K562 (cell line): Measurements from ENCODE around the gene FAF2.

Experiments
- ATF2 ChIP-seq: sonication (generic); formaldehyde crosslinking; IDR thresholded peaks from 2 replicates; pipeline ENCODE4 v1.8.1; 2022; ENCODE audit warnings: missing genetic modification reagents
- ATF6 ChIP-seq: sonication (generic); formaldehyde crosslinking; IDR thresholded peaks from 2 replicates; pipeline ENCODE4 v1.4.0; 2020; ENCODE audit warnings: mild to moderate bottlenecking, missing genetic modification reagents
- CBX1 ChIP-seq: sonication (generic); IDR thresholded peaks from 2 replicates; pipeline ENCODE4 v1.6.1; 2016; ENCODE audit warnings: antibody characterized with exemption, low read depth, mild to moderate bottlenecking
- CTCF ChIP-seq, 3 experiments: IDR thresholded peaks in 2 of 3; conservative IDR thresholded peaks in 1 of 3; 2 replicates each; pipeline ENCODE4 v1.5.1; 2011 to 2012; ENCODE audit warnings: low read length in 3 of 3, mild to moderate bottlenecking in 3 of 3, control low read depth in 2 of 3, improper control_type of control experiment in 1 of 3, inconsistent platforms in 1 of 3, low read depth in 1 of 3, mixed read lengths in 1 of 3, moderate library complexity in 1 of 3; ENCODE audit not compliant: insufficient read depth in 2 of 3
- ELK1 ChIP-seq: sonication (generic); formaldehyde crosslinking; IDR thresholded peaks from 2 replicates; pipeline ENCODE4 v1.8.1; 2022; ENCODE audit warnings: missing genetic modification reagents
- HNRNPH1 ChIP-seq: fragments of 200-400 bp; formaldehyde crosslinking; optimal IDR thresholded peaks from 2 replicates; pipeline ENCODE3; 2017; ENCODE audit warnings: low read depth, mild to moderate bottlenecking, low read length, moderate library complexity
- SRF ChIP-seq, 2 experiments: fragments of 250-450, 450-650 bp in 1 of 2; sonication (Bioruptor Pico) in 1 of 2; sonication (generic) in 1 of 2; formaldehyde crosslinking; IDR thresholded peaks; 2 replicates each; pipeline versions ENCODE4 v1.5.0 to v1.5.1; 2020 to 2022; ENCODE audit warnings: mild to moderate bottlenecking in 1 of 2, missing genetic modification reagents in 1 of 2
- SRSF1 ChIP-seq: fragments of 200-400 bp; formaldehyde crosslinking; IDR thresholded peaks from 2 replicates; pipeline ENCODE4 v1.6.1; 2017; ENCODE audit warnings: mild to moderate bottlenecking, low read depth, low read length, moderate library complexity
- TAF1 ChIP-seq: IDR thresholded peaks from 2 replicates; pipeline ENCODE4 v1.6.1; 2011; ENCODE audit warnings: mild to moderate bottlenecking, low read length, moderate library complexity; ENCODE audit not compliant: insufficient read depth, control insufficient read depth, severe bottlenecking; ENCODE audit errors: extremely low read depth
- ZBTB26 ChIP-seq: fragments of 450-650 bp; formaldehyde crosslinking; IDR thresholded peaks from 2 replicates; pipeline ENCODE4 v1.4.0; 2022; ENCODE audit warnings: missing genetic modification characterization
- ZNF174 ChIP-seq: fragments of 250-450 bp; sonication (Bioruptor Pico); IDR thresholded peaks from 2 replicates; pipeline ENCODE4 v1.4.0; 2020; ENCODE audit warnings: mild to moderate bottlenecking
- ZNF41 ChIP-seq: fragments of 250-450 bp; sonication (Bioruptor Pico); conservative IDR thresholded peaks from 2 replicates; pipeline ENCODE4 v1.4.0; 2020; ENCODE audit warnings: mild to moderate bottlenecking
- ZNF449 ChIP-seq: fragments of 250-450 bp; sonication (Bioruptor Pico); IDR thresholded peaks from 2 replicates; pipeline ENCODE4 v1.8.0; 2022; ENCODE audit warnings: moderate library complexity, mild to moderate bottlenecking, inconsistent platforms
- ZNF77 ChIP-seq: fragments of 250-450 bp; sonication (Bioruptor Pico); IDR thresholded peaks from 2 replicates; pipeline ENCODE4 v1.5.0; 2020

- TF ChIP-seq ATF2 (no peak), ATF6 (CRISPR knock-in tag) (no peak), ZBTB26 (CRISPR knock-in tag) (no peak), CTCF (IDR thresholded peaks at IDR 0.05 in 2 of 3, conservative IDR thresholded peaks at IDR 0.05 in 1 of 3; ENCODE audit: insufficient read depth in 2 of 3, low read depth in 1 of 3, low read length in 3 of 3) (no peak), ELK1 (CRISPR knock-in tag) (no peak), SRF (CRISPR knock-in tag; IDR thresholded peaks at IDR 0.05) (no peak), ZNF174 (CRISPR knock-in tag) (no peak), TAF1 (no peak), HNRNPH1 (no peak), SRSF1 (no peak), ZNF449 (CRISPR knock-in tag) (no peak), ZNF41 (CRISPR knock-in tag) (no peak), CBX1 (no peak), ZNF77 (CRISPR knock-in tag) (no peak)
These were observed 39.6 kb upstream of the FAF2 start for GRCh38 chr5:176408590-176408989.
